GM13976 (cell line): ENCODE results near the gene ZBTB18.

ENCODE experiments used
- DNase-seq: peaks from one replicate; pipeline ENCODE4 v3.0.0; 2012; ENCODE audit warnings: low spot score
- CTCF ChIP-seq: IDR thresholded peaks from 2 replicates; pipeline ENCODE4 v1.5.1; 2012; ENCODE audit warnings: borderline replicate concordance, mild to moderate bottlenecking; ENCODE audit not compliant: insufficient read depth; ENCODE audit errors: extremely low read depth, missing control alignments, control extremely low read depth
- in situ Hi-C: fragments of 300-500 bp; cut with MboI; formaldehyde crosslinking; loops from one replicate; pipeline ENCODE4 v1.12.0; 2022; ENCODE audit warnings: low sequenced_read_pairs, mixed read lengths, inconsistent platforms; ENCODE audit not compliant: unreplicated experiment

ZBTB18 gene

GRCh38 chr1:244096066-244096610 is 45.1 kb downstream of the ZBTB18 start:
- in situ Hi-C loops, result no loop called here
- DNase-seq, result no peak

DNA sequence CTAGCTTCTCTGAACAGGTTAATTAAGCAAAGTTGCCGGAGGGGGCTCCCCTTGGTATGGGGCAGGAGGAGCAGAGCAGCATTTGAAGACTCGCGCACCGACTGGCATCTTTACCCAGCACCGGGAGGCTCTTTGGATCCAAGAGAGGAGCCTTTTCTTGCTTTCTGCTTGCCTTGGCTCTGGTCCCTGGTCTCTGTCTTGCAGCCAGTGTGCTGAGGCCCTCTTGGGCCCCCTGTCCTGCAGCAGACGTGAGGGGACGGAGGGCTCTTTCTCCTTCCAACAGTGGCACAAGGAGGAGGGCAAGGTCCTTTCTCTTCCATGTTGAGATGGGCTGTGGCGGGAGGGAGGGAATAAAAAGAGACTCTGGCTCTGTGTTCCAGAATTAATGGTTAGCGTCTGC is 45.6 kb downstream of the ZBTB18 start:
- in situ Hi-C loops, result no loop called here
- TF ChIP-seq CTCF, result no peak
- DNase-seq, result no peak

More at GRCh38 chr1:244096066-244096610, 45.1 kb downstream of the ZBTB18 start:
- TF ChIP-seq CTCF, result no peak

GRCh38 chr1:244097523-244098405 is 46.7 kb downstream of the ZBTB18 start:
- TF ChIP-seq CTCF, result no peak
- in situ Hi-C loops, result no loop called here
- no peak for DNase-seq

- in situ Hi-C loops, result no loop called here
Measured at GRCh38 chr1:244099258-244099930, 48.3 kb downstream of the ZBTB18 start.

DNA sequence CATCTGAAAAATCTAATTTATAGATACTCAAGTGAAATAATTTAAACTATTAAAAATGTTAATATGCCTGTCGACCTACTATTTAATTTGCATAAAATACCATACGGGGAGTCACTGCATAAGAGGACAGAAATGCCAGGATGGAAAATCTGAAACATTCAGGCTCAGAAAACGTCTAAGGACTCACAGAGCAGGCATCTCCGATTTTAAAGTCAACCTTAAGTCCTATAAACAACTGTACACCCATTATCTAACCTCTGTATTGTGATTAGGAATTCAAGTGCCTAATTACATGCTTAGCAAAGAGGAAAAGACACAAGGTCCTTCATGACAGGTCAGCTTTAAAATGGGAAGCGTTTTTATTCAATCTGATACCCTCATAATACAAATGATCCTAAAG is 49.2 kb downstream of the ZBTB18 start:
- no peak for TF ChIP-seq CTCF
- DNase-seq, result no peak
- in situ Hi-C loops, result no loop called here

More at GRCh38 chr1:244099258-244099930, 48.3 kb downstream of the ZBTB18 start:
- no peak for DNase-seq
- no peak for TF ChIP-seq CTCF

- no peak for TF ChIP-seq CTCF
- no peak for DNase-seq
- in situ Hi-C loops, result no loop called here
Measured at GRCh38 chr1:244100704-244101453, 49.8 kb downstream of the ZBTB18 start.
